K562 (cell line): ENCODE results near the gene CSNK1G3.

Experiments
- CTCF ChIP-seq, 3 experiments: IDR thresholded peaks in 2 of 3; conservative IDR thresholded peaks in 1 of 3; 2 replicates each; pipeline ENCODE4 v1.5.1; 2011 to 2012; ENCODE audit warnings: low read length in 3 of 3, mild to moderate bottlenecking in 3 of 3, control low read depth in 2 of 3, improper control_type of control experiment in 1 of 3, inconsistent platforms in 1 of 3, low read depth in 1 of 3, mixed read lengths in 1 of 3, moderate library complexity in 1 of 3; ENCODE audit not compliant: insufficient read depth in 2 of 3
- KLF16 ChIP-seq: IDR thresholded peaks from 2 replicates; pipeline ENCODE4 v1.6.1; 2016; ENCODE audit warnings: antibody characterized with exemption
- SP1 ChIP-seq: sonication (generic); formaldehyde crosslinking; IDR thresholded peaks from 2 replicates; pipeline ENCODE4 v1.8.1; 2022; ENCODE audit warnings: mild to moderate bottlenecking, missing genetic modification reagents
- ZNF586 ChIP-seq: fragments of 450-650 bp; formaldehyde crosslinking; conservative IDR thresholded peaks from 2 replicates; pipeline ENCODE4 v1.4.0; 2020; ENCODE audit warnings: mild to moderate bottlenecking, moderate library complexity

GRCh38 chr5:123651234-123651633 is 139.3 kb downstream of the CSNK1G3 start:
- TF ChIP-seq SP1 (CRISPR knock-in tag), result no peak
- TF ChIP-seq CTCF (IDR thresholded peaks at IDR 0.05 in 2 of 3, conservative IDR thresholded peaks at IDR 0.05 in 1 of 3; ENCODE audit: insufficient read depth in 2 of 3, low read depth in 1 of 3, low read length in 3 of 3), result no peak
- no peak for TF ChIP-seq ZNF586 (CRISPR knock-in tag)
- no peak for TF ChIP-seq KLF16
